AML-193 (cell line): Measurements from ENCODE around the gene OBSCN.

Source experiments
- DNase-seq, 2 experiments: peaks; one replicate each; lab custom pipeline; 2025; lab: John Stamatoyannopoulos, UW

OBSCN gene

DNA sequence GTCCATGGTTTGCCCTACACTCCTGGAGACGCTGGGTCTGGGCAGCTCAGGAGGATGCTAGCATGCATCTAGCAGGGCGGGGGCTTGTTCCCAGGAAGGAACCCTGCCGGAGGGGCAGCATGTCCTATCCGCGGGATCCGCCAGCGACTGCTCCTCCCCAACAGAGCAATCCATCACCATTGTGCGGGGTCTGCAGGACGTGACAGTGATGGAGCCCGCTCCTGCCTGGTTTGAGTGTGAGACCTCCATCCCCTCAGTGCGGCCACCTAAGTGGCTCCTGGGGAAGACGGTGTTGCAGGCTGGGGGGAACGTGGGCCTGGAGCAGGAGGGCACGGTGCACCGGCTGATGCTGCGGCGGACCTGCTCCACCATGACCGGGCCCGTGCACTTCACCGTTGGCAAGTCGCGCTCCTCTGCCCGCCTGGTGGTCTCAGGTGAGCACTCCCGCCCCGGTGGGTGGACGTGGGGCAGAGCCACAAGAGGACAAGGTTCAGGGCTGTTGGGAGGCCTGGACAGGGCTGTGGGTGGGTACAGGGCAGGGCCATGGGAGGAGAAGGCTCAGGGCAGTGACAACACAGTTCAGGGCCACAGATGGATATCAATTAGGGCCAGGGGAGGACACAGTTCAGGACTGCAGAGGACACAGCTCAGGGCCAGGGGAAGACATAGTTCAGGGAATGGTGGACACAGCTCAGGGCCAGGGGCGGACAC, 71.3 kb downstream of the OBSCN start:
- DNase-seq = no peak

DNA sequence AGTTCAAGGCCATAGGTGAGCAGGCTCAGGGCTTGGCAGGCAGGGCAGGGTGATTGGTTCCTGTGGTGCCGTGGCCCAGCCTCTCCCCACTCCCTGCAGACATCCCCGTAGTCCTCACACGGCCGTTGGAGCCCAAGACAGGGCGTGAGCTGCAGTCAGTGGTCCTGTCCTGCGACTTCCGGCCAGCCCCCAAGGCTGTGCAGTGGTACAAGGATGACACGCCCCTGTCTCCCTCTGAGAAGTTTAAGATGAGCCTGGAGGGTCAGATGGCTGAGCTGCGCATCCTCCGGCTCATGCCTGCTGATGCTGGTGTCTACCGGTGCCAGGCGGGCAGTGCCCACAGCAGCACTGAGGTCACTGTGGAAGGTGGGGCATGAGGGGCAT, 71.9 kb downstream of the OBSCN start:
- no peak for DNase-seq

- no peak for DNase-seq
Observed at GRCh38 chr1:228280106-228280901, 72.5 kb downstream of the OBSCN start.

DNA sequence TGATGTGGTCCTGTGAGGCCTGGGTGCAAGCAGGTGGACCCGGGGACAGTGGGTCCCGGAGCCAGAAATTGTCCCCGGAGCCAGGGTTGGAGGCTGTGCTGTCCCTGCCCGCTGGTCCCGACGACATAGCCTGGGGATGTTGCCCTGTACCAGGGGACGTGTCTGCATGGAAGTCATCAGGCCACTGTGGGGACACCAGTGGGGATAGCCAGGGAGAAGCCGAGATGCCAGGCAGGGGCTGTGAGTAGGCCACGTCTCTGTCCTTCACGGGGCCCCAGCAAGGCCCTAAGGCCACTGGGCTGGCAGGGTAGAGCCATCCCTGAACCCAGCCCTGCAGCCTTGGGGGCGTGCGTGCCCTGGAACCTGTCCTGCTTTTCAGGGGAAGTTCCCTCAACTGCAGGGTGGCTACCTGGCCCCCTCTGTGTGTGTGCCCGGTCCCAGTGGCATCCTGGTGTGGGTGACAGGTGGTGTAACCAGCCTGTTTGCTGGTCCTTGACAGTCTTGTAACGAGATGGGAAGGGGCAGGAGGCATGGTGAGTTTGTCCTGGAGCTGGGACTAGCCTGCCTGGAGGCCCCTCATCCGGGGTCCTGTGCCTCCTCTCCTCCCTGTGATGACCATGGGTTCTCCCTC, 73.2 kb downstream of the OBSCN start:
- no peak for DNase-seq

- DNase-seq = no peak
Observed at GRCh38 chr1:228281631-228282328, 73.9 kb downstream of the OBSCN start.

DNA sequence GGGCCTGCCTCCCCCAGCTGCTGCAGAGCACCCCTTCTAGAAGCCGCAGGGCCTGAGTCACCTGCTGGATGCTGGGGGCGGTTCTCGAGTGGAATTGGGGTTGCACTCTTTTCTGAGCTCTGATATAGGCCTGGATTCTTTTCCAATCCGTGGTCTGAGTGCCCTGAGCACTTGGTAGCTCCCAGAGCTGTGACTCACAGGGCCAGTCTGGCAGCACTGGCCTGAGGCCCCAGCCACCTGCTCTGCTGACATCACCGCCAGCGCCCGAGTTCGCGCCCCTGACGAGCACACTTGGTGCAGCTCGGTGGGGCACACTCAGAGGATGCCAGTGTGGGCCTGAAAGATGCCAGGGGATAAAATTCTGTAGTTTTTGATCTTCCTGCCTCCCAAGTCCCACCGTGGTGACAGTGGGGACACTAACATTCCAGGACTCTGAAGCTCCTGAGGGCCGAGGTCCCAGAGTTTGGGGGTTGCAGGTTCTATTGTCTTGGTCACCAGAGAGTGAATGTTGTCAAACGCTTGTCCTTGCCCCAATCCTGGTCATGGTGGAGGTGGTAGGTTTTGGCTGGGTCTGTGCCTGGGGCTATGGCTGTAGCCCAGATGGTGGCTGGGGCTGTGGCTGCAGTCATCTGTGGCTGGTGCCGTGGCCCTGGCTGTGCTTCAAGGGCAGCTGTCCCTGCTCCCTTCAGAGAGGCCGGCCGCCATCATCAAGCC, 74.6 kb downstream of the OBSCN start:
- DNase-seq = no peak

DNA sequence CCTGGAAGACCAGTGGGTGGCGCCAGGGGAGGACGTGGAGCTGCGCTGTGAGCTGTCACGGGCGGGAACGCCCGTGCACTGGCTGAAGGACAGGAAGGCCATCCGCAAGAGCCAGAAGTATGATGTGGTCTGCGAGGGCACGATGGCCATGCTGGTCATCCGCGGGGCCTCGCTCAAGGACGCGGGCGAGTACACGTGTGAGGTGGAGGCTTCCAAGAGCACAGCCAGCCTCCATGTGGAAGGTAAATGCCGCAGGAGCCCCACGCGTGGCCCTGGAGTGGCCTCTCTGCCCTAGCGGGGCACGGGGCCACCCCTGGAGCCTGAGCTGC, 75.2 kb downstream of the OBSCN start:
- DNase-seq = no peak

DNA sequence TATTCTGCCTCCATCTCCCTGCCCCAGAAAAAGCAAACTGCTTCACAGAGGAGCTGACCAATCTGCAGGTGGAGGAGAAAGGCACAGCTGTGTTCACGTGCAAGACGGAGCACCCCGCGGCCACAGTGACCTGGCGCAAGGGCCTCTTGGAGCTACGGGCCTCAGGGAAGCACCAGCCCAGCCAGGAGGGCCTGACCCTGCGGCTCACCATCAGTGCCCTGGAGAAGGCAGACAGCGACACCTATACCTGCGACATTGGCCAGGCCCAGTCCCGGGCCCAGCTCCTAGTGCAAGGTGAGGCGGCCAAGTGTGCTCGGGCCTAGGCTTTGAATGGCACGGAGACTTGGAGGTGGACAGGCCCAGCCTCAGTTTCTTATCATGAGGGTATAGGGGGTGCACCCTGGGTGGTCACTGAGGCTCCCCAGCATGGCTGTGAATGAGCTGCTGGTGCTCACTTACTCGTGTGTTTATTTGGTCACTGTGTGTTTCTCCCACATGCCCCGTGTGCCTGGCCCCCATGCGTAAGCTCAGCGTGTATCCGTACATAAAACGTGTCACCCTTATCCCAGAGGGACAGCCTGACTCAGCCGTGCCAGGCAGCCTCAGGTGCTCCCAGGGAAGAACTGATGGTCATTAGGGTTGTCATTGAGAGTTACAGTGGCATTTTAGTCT, 75.8 kb downstream of the OBSCN start:
- no peak for DNase-seq

DNA sequence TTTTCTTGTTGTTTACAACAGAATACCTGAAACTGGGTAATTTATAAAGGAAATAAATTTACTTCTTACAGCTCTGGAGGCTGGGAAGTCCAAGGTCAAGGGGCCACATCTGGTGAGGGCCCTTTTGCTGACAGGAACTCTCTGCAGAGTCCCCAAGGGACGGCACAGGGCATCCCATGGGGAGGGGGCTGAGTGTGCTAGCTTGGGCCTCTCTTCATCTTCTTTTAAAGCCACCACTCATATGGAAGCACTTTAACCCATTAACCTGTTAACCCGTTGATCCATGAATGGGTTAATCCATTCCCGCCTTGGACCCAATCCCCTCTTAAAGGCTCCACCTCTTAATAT, 76.3 kb downstream of the OBSCN start:
- DNase-seq = no peak

DNA sequence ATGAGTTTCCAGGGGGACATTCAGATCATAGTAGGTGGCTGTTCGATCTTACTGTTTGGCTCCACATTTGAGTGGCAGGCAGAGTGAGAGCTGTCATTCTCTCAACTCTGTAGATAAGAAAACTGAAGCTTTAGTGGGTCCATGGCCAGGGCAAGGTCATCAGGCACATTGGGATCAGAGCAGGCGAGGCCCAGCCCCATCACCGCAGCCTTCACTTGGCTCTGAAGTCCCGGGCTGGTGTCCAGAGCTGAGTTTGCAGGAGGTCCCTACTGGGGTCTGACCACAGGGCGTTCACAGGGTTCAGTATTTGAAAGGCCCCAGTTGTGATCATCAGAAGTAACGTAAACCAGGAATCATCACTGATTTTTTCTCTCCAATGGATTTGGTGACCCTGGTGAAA, 76.7 kb downstream of the OBSCN start:
- DNase-seq = no peak

GRCh38 chr1:228285661-228286504, 78.0 kb downstream of the OBSCN start:
- no peak for DNase-seq

DNA sequence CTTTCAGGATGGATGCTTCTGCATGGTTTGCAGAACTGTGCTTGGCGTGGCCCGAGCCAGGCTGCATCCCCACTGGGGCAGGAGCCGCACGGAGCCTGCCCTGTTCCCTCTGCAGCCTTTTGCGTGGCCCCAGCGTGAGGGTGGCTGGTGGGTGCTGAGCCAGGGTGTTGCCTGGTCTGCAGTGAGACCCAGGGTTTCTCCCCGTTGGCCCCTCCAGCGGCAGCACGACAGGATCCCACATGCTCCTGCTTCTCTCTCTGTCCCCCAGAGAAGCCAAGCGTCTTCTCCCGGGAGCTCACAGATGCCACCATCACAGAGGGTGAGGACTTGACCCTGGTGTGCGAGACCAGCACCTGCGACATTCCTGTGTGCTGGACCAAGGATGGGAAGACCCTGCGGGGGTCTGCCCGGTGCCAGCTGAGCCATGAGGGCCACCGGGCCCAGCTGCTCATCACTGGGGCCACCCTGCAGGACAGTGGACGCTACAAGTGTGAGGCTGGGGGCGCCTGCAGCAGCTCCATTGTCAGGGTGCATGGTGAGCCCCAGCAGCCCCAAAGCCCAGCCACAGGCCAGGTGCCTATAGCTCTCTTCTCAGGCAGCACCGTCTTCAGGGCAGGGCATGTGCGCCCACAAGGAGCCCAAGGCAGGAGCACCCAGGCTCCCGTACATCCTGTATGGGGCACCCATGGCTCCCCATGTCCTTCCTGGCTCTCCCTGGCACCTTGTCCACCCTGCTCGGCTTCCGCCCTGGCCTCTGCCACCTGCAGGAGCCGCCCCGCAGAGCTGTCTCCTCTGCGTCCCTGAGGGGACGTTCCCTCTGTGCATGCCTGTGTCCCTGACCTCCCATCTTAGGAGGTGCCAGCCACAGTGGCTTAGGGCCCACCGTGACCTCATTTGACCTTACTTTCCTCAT, 78.9 kb downstream of the OBSCN start:
- no peak for DNase-seq

DNA sequence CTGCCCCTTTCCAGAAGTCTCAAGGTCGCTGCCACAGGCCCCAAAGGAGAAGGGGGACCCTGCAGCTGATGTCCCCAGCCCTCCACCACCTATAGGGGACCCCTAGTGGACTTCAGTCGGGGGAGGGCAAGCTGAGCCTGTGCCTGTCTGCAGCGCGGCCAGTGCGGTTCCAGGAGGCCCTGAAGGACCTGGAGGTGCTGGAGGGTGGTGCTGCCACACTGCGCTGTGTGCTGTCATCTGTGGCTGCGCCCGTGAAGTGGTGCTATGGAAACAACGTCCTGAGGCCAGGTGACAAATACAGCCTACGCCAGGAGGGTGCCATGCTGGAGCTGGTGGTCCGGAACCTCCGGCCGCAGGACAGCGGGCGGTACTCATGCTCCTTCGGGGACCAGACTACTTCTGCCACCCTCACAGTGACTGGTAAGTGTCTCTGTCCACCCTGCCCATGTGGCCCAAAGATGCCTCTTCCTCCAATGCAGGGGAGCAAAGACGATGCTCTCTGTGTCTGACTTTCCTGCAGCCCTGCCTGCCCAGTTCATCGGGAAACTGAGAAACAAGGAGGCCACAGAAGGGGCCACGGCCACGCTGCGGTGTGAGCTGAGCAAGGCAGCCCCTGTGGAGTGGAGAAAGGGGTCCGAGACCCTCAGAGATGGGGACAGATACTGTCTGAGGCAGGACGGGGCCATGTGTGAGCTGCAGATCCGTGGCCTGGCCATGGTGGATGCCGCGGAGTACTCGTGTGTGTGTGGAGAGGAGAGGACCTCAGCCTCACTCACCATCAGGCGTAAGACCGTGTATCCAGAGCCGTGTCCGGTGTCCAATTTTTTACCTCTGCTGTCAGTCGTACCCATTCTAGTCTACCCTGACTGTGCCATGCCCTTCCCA, 79.9 kb downstream of the OBSCN start:
- no peak for DNase-seq

- no peak for DNase-seq
Observed at GRCh38 chr1:228288536-228289238, 80.8 kb downstream of the OBSCN start.

DNA sequence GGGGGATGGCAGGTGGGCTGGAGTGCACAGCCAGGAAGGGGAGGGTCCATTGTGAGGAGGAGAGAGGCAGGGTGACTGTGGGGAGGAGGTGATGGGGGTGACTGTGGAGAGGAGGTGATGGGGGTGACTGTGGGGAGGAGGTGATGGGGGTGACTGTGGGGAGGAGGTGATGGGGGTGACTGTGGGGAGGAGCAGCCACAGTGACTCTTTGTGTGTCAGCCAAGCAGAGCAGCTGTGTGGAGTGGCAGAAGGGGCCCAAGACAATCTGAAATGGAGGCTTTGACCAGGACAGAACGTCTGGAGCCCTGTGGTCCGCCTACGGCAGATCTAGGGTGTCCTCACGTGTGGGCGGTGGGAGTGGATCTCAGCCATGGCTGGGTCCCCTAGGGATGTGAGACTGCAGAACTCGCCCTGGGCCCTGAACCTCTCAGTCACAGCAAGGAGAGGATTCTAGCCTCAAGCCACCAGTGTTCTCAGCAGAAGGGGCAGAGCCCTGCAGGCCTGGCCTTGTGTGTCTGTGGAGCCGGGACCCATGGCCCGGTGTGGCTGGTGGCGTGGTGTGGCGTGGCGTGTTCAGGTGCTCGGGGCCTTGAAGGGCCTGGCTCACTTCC, 81.5 kb downstream of the OBSCN start:
- no peak for DNase-seq

DNA sequence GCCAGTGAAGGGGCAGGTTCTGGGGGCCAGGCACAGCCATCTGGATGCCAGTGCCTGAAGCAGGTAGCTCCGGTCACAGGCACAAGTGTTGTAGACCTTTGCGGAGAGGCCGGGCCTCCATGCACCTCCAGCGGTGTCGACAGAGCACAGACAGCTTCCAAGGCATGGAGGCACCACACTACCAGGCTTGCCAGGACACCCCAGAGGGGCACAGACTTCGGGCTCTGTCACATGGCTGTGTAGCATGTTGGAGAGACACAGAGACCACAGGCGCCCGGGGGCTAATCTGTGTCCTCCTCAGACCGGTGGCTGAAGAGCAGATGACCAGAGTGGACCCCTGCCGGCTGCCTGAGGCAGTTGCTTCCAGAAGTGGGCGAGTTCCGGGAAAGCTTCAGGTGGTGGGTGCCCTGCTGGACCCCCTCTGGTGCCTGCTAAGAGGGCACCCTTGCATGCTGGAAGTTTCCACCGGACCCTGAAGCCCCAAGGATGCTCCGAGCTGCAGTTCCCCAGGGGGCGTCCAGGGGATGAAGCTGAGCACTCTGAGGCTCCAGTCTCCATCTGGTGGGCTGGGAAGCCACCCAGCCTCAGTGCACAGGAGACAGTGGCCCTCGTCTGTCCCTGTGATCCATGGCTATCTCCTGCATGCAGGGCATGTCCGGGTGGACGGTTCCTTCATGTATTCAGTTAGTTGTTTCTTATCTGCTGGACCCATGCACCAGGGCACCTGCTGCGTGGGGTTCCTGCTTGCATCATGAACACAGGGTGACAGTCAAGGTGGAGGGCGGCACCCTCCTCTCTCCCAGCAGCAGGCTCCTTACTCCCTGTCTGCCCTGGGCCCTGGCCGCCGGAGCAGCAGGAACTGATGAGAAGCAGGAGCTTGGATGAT, 82.4 kb downstream of the OBSCN start:
- DNase-seq = no peak
